H1 (cell line): ENCODE results near the gene AGFG1. TPM values are rescaled to one million over a fixed set of nuclear protein-coding genes. Genes with fewer than 3 reads are reported as not detected.

Experiments
- CTCF ChIA-PET: fragments of 300-600 bp; sonication (Branson Sonifier 250); formaldehyde crosslinking; loops from one replicate; lab custom pipeline; 2021; ENCODE audit not compliant: partially characterized antibody; lab: Charles Lee
- POLR2A ChIA-PET: fragments of 300-600 bp; sonication (Branson Sonifier 250); formaldehyde crosslinking; loops from one replicate; lab custom pipeline; 2021; ENCODE audit warnings: inconsistent platforms; ENCODE audit not compliant: partially characterized antibody; lab: Charles Lee
- DNase-seq, 2 experiments: peaks; one replicate each; pipeline versions ENCODE4 v3.0.0 to v3.0.0-alpha.2; 2010 to 2022; ENCODE audit warnings: low spot score in 2 of 2, low read depth in 1 of 2, mixed read lengths in 1 of 2
- FAIRE-seq: peaks from 2 replicates; lab custom pipeline; 2011; peaks lifted over from hg19 to GRCh38; lab: Jason Lieb, UNC
- H2AFZ ChIP-seq: 2 replicates; pipeline ENCODE4 v1.8.1; 2012; ENCODE audit warnings: low read length, inconsistent platforms
- H2AK5ac ChIP-seq: 2 replicates; pipeline ENCODE4 v1.6.1; 2013; ENCODE audit warnings: low read depth, low read length
- H2BK120ac ChIP-seq: replicated peaks from 2 replicates; pipeline ENCODE3; 2013; ENCODE audit warnings: low read depth, low read length, inconsistent platforms
- H2BK12ac ChIP-seq: 2 replicates; pipeline ENCODE4 v1.6.1; 2013; ENCODE audit warnings: low read depth, low read length
- H2BK15ac ChIP-seq: 2 replicates; pipeline ENCODE4 v1.6.1; 2013; ENCODE audit warnings: low read length
- H2BK20ac ChIP-seq: 2 replicates; pipeline ENCODE4 v1.6.1; 2013; ENCODE audit warnings: low read length
- H2BK5ac ChIP-seq: 2 replicates; pipeline ENCODE4 v1.6.1; 2013; ENCODE audit warnings: low read depth, low read length
- H3K14ac ChIP-seq: 2 replicates; pipeline ENCODE4 v1.6.1; 2013; ENCODE audit warnings: inconsistent platforms; ENCODE audit not compliant: insufficient read length
- H3K18ac ChIP-seq: 2 replicates; pipeline ENCODE4 v1.6.1; 2013; ENCODE audit warnings: low read length; ENCODE audit errors: extremely low read depth
- H3K23ac ChIP-seq: 2 replicates; pipeline ENCODE4 v1.6.1; 2013; ENCODE audit warnings: inconsistent platforms; ENCODE audit not compliant: insufficient read length
- H3K23me2 ChIP-seq: 2 replicates; pipeline ENCODE4 v1.6.1; 2013; ENCODE audit warnings: low read depth, low read length
- H3K27ac ChIP-seq: 2 replicates; pipeline ENCODE4 v1.6.1; 2011; ENCODE audit warnings: low read depth, low read length, inconsistent platforms
- H3K27me3 ChIP-seq, 4 experiments: replicated peaks in 1 of 4; 1 replicate in 1 of 4; 2 replicates in 3 of 4; pipeline versions ENCODE4 v1.6.1 to v1.8.1; 2011 to 2013; ENCODE audit warnings: low read length in 3 of 4, mild to moderate bottlenecking in 3 of 4, inconsistent platforms in 2 of 4, mixed read lengths in 2 of 4, moderate library complexity in 1 of 4; ENCODE audit not compliant: control insufficient read depth in 3 of 4, insufficient read depth in 3 of 4; ENCODE audit errors: extremely low read depth in 1 of 4
- H3K36me3 ChIP-seq, 4 experiments: 2 replicates each; pipeline versions ENCODE4 v1.6.1 to v1.8.1; 2011 to 2013; ENCODE audit warnings: mild to moderate bottlenecking in 4 of 4, low read length in 3 of 4, moderate library complexity in 2 of 4, control low read depth in 1 of 4, inconsistent platforms in 1 of 4; ENCODE audit not compliant: insufficient read depth in 4 of 4, control insufficient read depth in 2 of 4
- H3K4ac ChIP-seq: replicated peaks from 2 replicates; pipeline ENCODE3; 2013; ENCODE audit warnings: low read length, low read depth, mixed read lengths, inconsistent platforms; ENCODE audit not compliant: insufficient read length
- H3K4me1 ChIP-seq, 4 experiments: replicated peaks in 1 of 4; 1 replicate in 1 of 4; 2 replicates in 3 of 4; pipeline versions ENCODE4 v1.6.1 to v1.8.1; 2011 to 2013; ENCODE audit warnings: low read length in 3 of 4, inconsistent platforms in 2 of 4, mixed read lengths in 1 of 4; ENCODE audit not compliant: insufficient read depth in 4 of 4, control insufficient read depth in 3 of 4
- H3K4me2 ChIP-seq, 2 experiments: 2 replicates each; pipeline versions ENCODE4 v1.6.1 to v1.8.1; 2011 to 2013; ENCODE audit warnings: low read depth in 2 of 2, low read length in 2 of 2, control low read depth in 1 of 2, inconsistent platforms in 1 of 2, mild to moderate bottlenecking in 1 of 2; ENCODE audit not compliant: insufficient read depth in 1 of 2
- H3K4me3 ChIP-seq, 4 experiments: fragments of 200-600, 300-600 bp in 1 of 4; sonication (generic), shearing (Covaris generic), sonication (Bioruptor Twin) in 1 of 4; 2 replicates each; pipeline versions ENCODE4 v1.5.1 to v1.8.1; 2011 to 2016; ENCODE audit warnings: low read length in 4 of 4, low read depth in 3 of 4, control low read depth in 2 of 4, inconsistent platforms in 2 of 4, mild to moderate bottlenecking in 2 of 4, mixed read lengths in 1 of 4, moderate library complexity in 1 of 4; ENCODE audit not compliant: insufficient read depth in 2 of 4; ENCODE audit errors: extremely low read depth in 1 of 4
- H3K56ac ChIP-seq: replicated peaks from 2 replicates; pipeline ENCODE3; 2013; ENCODE audit warnings: low read depth, mild to moderate bottlenecking, mixed read lengths, low read length, inconsistent platforms; ENCODE audit not compliant: insufficient read length
- H3K79me1 ChIP-seq: 2 replicates; pipeline ENCODE4 v1.6.1; 2013; ENCODE audit warnings: low read depth, low read length, control low read depth
- H3K79me2 ChIP-seq, 2 experiments: 2 replicates each; pipeline versions ENCODE4 v1.6.1 to v1.8.1; 2012 to 2013; ENCODE audit warnings: low read length in 2 of 2, mild to moderate bottlenecking in 2 of 2, inconsistent platforms in 1 of 2; ENCODE audit not compliant: insufficient read depth in 2 of 2, control insufficient read depth in 1 of 2
- H3K9ac ChIP-seq, 4 experiments: replicated peaks in 1 of 4; 1 replicate in 1 of 4; 2 replicates in 3 of 4; pipeline versions ENCODE4 v1.6.1 to v1.8.1; 2011 to 2013; ENCODE audit warnings: low read depth in 3 of 4, low read length in 3 of 4, control low read depth in 2 of 4, mild to moderate bottlenecking in 2 of 4, moderate library complexity in 2 of 4, inconsistent platforms in 1 of 4; ENCODE audit errors: extremely low read depth in 1 of 4
- H3K9me3 ChIP-seq, 2 experiments: 2 replicates each; pipeline versions ENCODE4 v1.6.1 to v1.8.1; 2012 to 2013; ENCODE audit warnings: mild to moderate bottlenecking in 2 of 2, moderate library complexity in 2 of 2, control low read depth in 1 of 2, inconsistent platforms in 1 of 2, low read depth in 1 of 2, low read length in 1 of 2, mixed read lengths in 1 of 2; ENCODE audit not compliant: insufficient read depth in 2 of 2
- H4K20me1 ChIP-seq, 2 experiments: replicated peaks in 1 of 2; 2 replicates each; pipeline versions ENCODE3 to v1.8.1; 2011 to 2013; ENCODE audit warnings: inconsistent platforms in 2 of 2, low read length in 2 of 2, mild to moderate bottlenecking in 1 of 2; ENCODE audit not compliant: insufficient read depth in 2 of 2, control insufficient read depth in 1 of 2
- H4K5ac ChIP-seq: 2 replicates; pipeline ENCODE4 v1.6.1; 2013; ENCODE audit warnings: low read length, low read depth, mixed read lengths, inconsistent platforms; ENCODE audit not compliant: insufficient read length
- H4K8ac ChIP-seq: 2 replicates; pipeline ENCODE4 v1.8.0; 2013; ENCODE audit warnings: mild to moderate bottlenecking, moderate library complexity, low read length, inconsistent platforms; ENCODE audit not compliant: insufficient read depth; ENCODE audit errors: extremely low read depth
- H4K91ac ChIP-seq: replicated peaks from 2 replicates; pipeline ENCODE3; 2013; ENCODE audit warnings: low read length, mixed read lengths, inconsistent platforms; ENCODE audit not compliant: insufficient read length
- CTBP2 ChIP-seq: IDR thresholded peaks from 2 replicates; pipeline ENCODE4 v1.7.0; 2011; ENCODE audit warnings: borderline replicate concordance, mild to moderate bottlenecking, moderate library complexity, mixed read lengths, low read length; ENCODE audit not compliant: insufficient read depth, insufficient read length
- NRF1 ChIP-seq: IDR thresholded peaks from 2 replicates; pipeline ENCODE4 v1.6.1; 2011; ENCODE audit warnings: mild to moderate bottlenecking, low read depth, low read length, improper control_type of control experiment
- SP1 ChIP-seq: IDR thresholded peaks from 2 replicates; pipeline ENCODE4 v1.6.1; 2011; ENCODE audit warnings: low read depth, low read length
- SUZ12 ChIP-seq: fragments of 200-600 bp; sonication (generic); IDR thresholded peaks from 2 replicates; pipeline ENCODE4 v1.6.1; 2012; ENCODE audit warnings: mild to moderate bottlenecking, inconsistent platforms, low read length, moderate library complexity, mixed read lengths
- TAF1 ChIP-seq: IDR thresholded peaks from 2 replicates; pipeline ENCODE4 v1.6.1; 2011; ENCODE audit warnings: mild to moderate bottlenecking, low read depth, low read length
- TBP ChIP-seq: IDR thresholded peaks from 2 replicates; pipeline ENCODE4 v1.6.1; 2011; ENCODE audit warnings: low read depth, low read length, improper control_type of control experiment
- YY1 ChIP-seq: IDR thresholded peaks from 2 replicates; pipeline ENCODE4 v1.6.1; 2011; ENCODE audit warnings: low read depth, mild to moderate bottlenecking, low read length
- WGBS, 2 experiments: shearing (Covaris generic) in 1 of 2; methylation state at CpG; one replicate each; pipeline versions ENCODE4 v1.1.6 to v1.1.7; 2013 to 2015; ENCODE audit warnings: low lambda C conversion rate in 2 of 2, mixed read lengths in 2 of 2, inconsistent platforms in 1 of 2, low coverage in 1 of 2, missing lambda C conversion rate in 1 of 2; ENCODE audit not compliant: insufficient replicate concordance in 2 of 2, insufficient coverage in 1 of 2, insufficient read length in 1 of 2; ENCODE audit errors: extremely low coverage in 1 of 2, missing lambda C conversion rate in 1 of 2; 5-methylcytosine and 5-hydroxymethylcytosine counted together
- polyA plus RNA-seq, 7 experiments: library from polyadenylated mRNA; depleted of rRNA in 3 of 7; stranded (reverse) in 5 of 7; unstranded in 2 of 7; fragments of >200 nt in 5 of 7; fragments of 200-250 nt in 2 of 7; gene quantifications; 1 replicate in 5 of 7; 2 replicates in 1 of 7; 4 replicates in 1 of 7; pipeline versions ENCODE4 v1.2.1 to v1.2.3, GENCODE V29; 2011 to 2013; ENCODE audit warnings: missing spikeins in 2 of 7, mixed read lengths in 2 of 7
- total RNA-seq: library from RNA; stranded (reverse); fragmentation: NEBNext Ultra II Directional; extraction: Animal tissue kit (Norgen Biotek cat#: 25700); gene quantifications from 2 replicates; pipeline ENCODE4 v1.2.1, GENCODE V29; 2021

The AGFG1 gene
- total and polyA plus RNA-seq, 2 of the 8 experiments (the other 6 are each of a cell fraction or from before 2014, with no cell fraction given): 102 to 147 TPM

- Histone ChIP-seq H4K20me1 (no peaks in the 10 kb centered on the region), H3K9me3 (no peaks in the 10 kb centered on the region), H2BK5ac (no peak overlapping the region), H3K23me2 (no peaks in the 10 kb centered on the region), H2BK120ac (no peak overlapping the region), H2BK20ac (no peak overlapping the region), H2BK15ac (no peak overlapping the region), H3K4me3 (no peak overlapping the region), H4K91ac (no peak overlapping the region), H3K79me1 (no peaks in the 10 kb centered on the region), H4K5ac (no peak overlapping the region), H3K27ac (no peak overlapping the region), H2AK5ac (no peak overlapping the region), H3K4ac (no peak overlapping the region), H3K4me2 (no peak overlapping the region), H3K9ac (no peak overlapping the region), H3K79me2 (no peaks in the 10 kb centered on the region), H3K27me3 (no peaks in the 10 kb centered on the region), H3K14ac (no peak overlapping the region), H3K36me3 (no peaks in the 10 kb centered on the region), H4K8ac (no peak overlapping the region), H2BK12ac (no peak overlapping the region), H2AFZ (no peak overlapping the region), H3K18ac (no peak overlapping the region), H3K56ac (no peak overlapping the region), H3K23ac (no peak overlapping the region), H3K4me1 (peaks cover 0 to 5% (median under 1%) of the 10 kb centered on the region in 4 experiments; a peak in 1 of 7 replicates)
- FAIRE-seq (no peak), DNase-seq (no peak)
- WGBS, 2 experiments: 81% methylated on average over 7 of the region's 7 CpGs; no CpG with 5 or more reads in 1 of the 2 experiments
- ChIA-PET CTCF (no interaction called here), POLR2A (no interaction called here)
- TF ChIP-seq TAF1 (no peak), NRF1 (no peak), CTBP2 (no peak), YY1 (no peak), SUZ12 (no peak), TBP (no peak), SP1 (no peak)
Observed at GRCh38 chr2:227447606-227448005, 24.4 kb upstream of the AGFG1 start.
